Measurements from ENCODE around the gene FKTN. TPM values are rescaled to one million over a fixed set of nuclear protein-coding genes. Genes with fewer than 3 reads are reported as not detected.

FKTN gene
- total and polyA plus RNA-seq, 2 donors (not counting 1 experiment from before 2014, with no cell fraction given), result 5.3 to 16.2 TPM

- H3K36me3 ChIP-seq (replicated peaks in 1 of 2; ENCODE audit: control extremely low read depth in 1 of 2, control insufficient read depth in 1 of 2, extremely low read depth in 1 of 2, insufficient read depth in 2 of 2, low read length in 1 of 2), result peaks cover 0 to 8% of the 10 kb centered on the region in 2 experiments
- DNase-seq (no peak), ATAC-seq (ENCODE audit: low read depth) (no peak)
- ChIA-PET CTCF (interaction anchor here (0.9 to 5.9 kb wide), 3 partner anchors 10 to 239 kb away, joined by 3 to 59 read pairs (median 3); no protein-coding TSS in a partner anchor), POLR2A (no interaction called here)
- H3K4me1 ChIP-seq (ENCODE audit: control insufficient read depth in 2 of 2, insufficient read depth in 2 of 2, low read length in 2 of 2), result no peaks in the 10 kb centered on the region
- H3K9me3 ChIP-seq (ENCODE audit: control extremely low read depth in 1 of 3, control insufficient read depth in 2 of 3, insufficient read depth in 1 of 3, low read length in 2 of 3), result no peaks in the 10 kb centered on the region
- no peak overlapping the region for H2AFZ ChIP-seq (ENCODE audit: insufficient read depth, low read depth, low read length, poor library complexity, severe bottlenecking)
- Mint-ChIP-seq H3K4me1 (no peaks in the 10 kb centered on the region), H3K4me3 (no peak overlapping the region), H3K9me3 (ENCODE audit: insufficient read depth) (peaks cover 2% of the 10 kb centered on the region), H3K27me3 (no peaks in the 10 kb centered on the region), H3K27ac (no peak overlapping the region)
- H3K27ac ChIP-seq (ENCODE audit: low read length in 2 of 2), result no peak overlapping the region
- H3K4me3 ChIP-seq (ENCODE audit: control extremely low read depth in 1 of 5, extremely low read depth in 1 of 5, insufficient read depth in 1 of 5, low read depth in 2 of 5, low read length in 4 of 5), result no peak overlapping the region
- H3K4me2 ChIP-seq (replicated peaks; ENCODE audit: low read depth, low read length, poor library complexity, severe bottlenecking), result no peak overlapping the region
- no peaks in the 10 kb centered on the region for H3K27me3 ChIP-seq (replicated peaks in 1 of 4; ENCODE audit: control extremely low read depth in 1 of 4, control insufficient read depth in 3 of 4, insufficient read depth in 4 of 4, low read length in 3 of 4)
- H3K9ac ChIP-seq (ENCODE audit: low read length), result no peak overlapping the region
- intact Hi-C loops (cut with micrococcal nuclease), result no loop called here
- H3K79me2 ChIP-seq (ENCODE audit: control insufficient read depth, insufficient read depth, low read length), result no peaks in the 10 kb centered on the region
- H4K20me1 ChIP-seq (ENCODE audit: control insufficient read depth, insufficient read depth, low read length, poor library complexity, severe bottlenecking), result no peaks in the 10 kb centered on the region
- TF ChIP-seq CTCF (IDR thresholded peaks at IDR 0.05) (no peak), EZH2 (IDR thresholded peaks at IDR 0.05; ENCODE audit: borderline replicate concordance, insufficient read depth, low read depth, low read length, poor library complexity, severe bottlenecking) (no peak)
These were observed 82.0 kb downstream of the FKTN start for GRCh38 chr9:105639936-105640335.

GRCh38 chr9:105643795-105644194 is 85.9 kb downstream of the FKTN start:
- Histone ChIP-seq H3K27ac (ENCODE audit: low read length in 2 of 2) (no peak overlapping the region), H3K4me3 (ENCODE audit: control extremely low read depth in 1 of 5, extremely low read depth in 1 of 5, insufficient read depth in 1 of 5, low read depth in 2 of 5, low read length in 4 of 5) (no peak overlapping the region), H3K79me2 (ENCODE audit: control insufficient read depth, insufficient read depth, low read length) (no peaks in the 10 kb centered on the region), H3K9ac (ENCODE audit: low read length) (no peak overlapping the region), H3K36me3 (replicated peaks in 1 of 2; ENCODE audit: control extremely low read depth in 1 of 2, control insufficient read depth in 1 of 2, extremely low read depth in 1 of 2, insufficient read depth in 2 of 2, low read length in 1 of 2) (peaks cover 0 to 4% of the 10 kb centered on the region in 2 experiments), H3K9me3 (ENCODE audit: control extremely low read depth in 1 of 3, control insufficient read depth in 2 of 3, insufficient read depth in 1 of 3, low read length in 2 of 3) (no peaks in the 10 kb centered on the region), H3K4me2 (replicated peaks; ENCODE audit: low read depth, low read length, poor library complexity, severe bottlenecking) (no peak overlapping the region), H3K27me3 (replicated peaks in 1 of 4; ENCODE audit: control extremely low read depth in 1 of 4, control insufficient read depth in 3 of 4, insufficient read depth in 4 of 4, low read length in 3 of 4) (no peaks in the 10 kb centered on the region), H2AFZ (ENCODE audit: insufficient read depth, low read depth, low read length, poor library complexity, severe bottlenecking) (no peak overlapping the region), H4K20me1 (ENCODE audit: control insufficient read depth, insufficient read depth, low read length, poor library complexity, severe bottlenecking) (no peaks in the 10 kb centered on the region), H3K4me1 (ENCODE audit: control insufficient read depth in 2 of 2, insufficient read depth in 2 of 2, low read length in 2 of 2) (no peaks in the 10 kb centered on the region)
- peaks cover 2% of the 10 kb centered on the region for H3K9me3 Mint-ChIP-seq (ENCODE audit: insufficient read depth)
- no peak overlapping the region for H3K4me3 Mint-ChIP-seq
- no peak overlapping the region for H3K27ac Mint-ChIP-seq
- H3K27me3 Mint-ChIP-seq, result no peaks in the 10 kb centered on the region
- intact Hi-C loops (cut with micrococcal nuclease), result no loop called here
- CTCF ChIA-PET, result no interaction called here
- ATAC-seq (ENCODE audit: low read depth), result no peak
- TF ChIP-seq EZH2 (IDR thresholded peaks at IDR 0.05; ENCODE audit: borderline replicate concordance, insufficient read depth, low read depth, low read length, poor library complexity, severe bottlenecking) (no peak), CTCF (IDR thresholded peaks at IDR 0.05) (no peak)
- no peak for DNase-seq
- POLR2A ChIA-PET, result no interaction called here
- H3K4me1 Mint-ChIP-seq, result no peaks in the 10 kb centered on the region
